ENCODE results near the gene GGPS1.
"Not testable (repeated sequence)": the region's sequence is repeated elsewhere in the genome, so short reads cannot be mapped to it uniquely, and the experiment has no call there.

- TF ChIP-seq CTCF (IDR thresholded peaks at IDR 0.05); POLR2A (IDR thresholded peaks at IDR 0.05; ENCODE audit: low read depth): not testable (repeated sequence)
Measured at GRCh38 chr1:235378134-235378735, 49.9 kb downstream of the GGPS1 start.

All from esophagus muscularis mucosa (tissue), 3 donors.